ENCODE data around the gene PBXIP1.

PBXIP1 gene

DNA sequence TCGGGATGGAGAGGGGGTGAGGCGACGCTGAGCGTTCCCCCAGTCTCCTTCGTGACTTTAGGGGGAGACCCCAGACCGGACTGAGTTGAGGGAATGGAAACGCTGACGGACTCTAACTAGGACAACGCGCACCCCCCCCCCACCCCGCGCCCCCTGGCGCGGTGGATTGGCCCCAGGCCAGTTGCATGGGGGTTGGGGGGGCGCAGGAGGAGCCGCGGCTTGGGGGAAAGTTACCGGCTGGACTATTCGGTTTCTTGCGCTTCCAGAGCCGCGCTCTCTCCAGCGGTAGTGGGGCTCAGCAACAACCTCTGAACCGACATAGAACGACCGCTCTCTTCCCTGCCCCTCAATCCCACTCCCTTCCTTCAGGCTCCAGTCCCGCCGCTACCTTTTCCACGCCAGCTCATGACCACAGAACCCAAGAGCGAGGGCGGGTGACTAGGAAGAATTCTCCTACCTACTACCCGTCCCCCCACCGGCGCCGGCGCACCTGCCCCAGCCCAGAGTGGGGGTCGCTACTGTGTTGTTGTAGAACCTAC, 47.4 kb upstream of the PBXIP1 start:
- TF ChIP-seq, protein P1, sequence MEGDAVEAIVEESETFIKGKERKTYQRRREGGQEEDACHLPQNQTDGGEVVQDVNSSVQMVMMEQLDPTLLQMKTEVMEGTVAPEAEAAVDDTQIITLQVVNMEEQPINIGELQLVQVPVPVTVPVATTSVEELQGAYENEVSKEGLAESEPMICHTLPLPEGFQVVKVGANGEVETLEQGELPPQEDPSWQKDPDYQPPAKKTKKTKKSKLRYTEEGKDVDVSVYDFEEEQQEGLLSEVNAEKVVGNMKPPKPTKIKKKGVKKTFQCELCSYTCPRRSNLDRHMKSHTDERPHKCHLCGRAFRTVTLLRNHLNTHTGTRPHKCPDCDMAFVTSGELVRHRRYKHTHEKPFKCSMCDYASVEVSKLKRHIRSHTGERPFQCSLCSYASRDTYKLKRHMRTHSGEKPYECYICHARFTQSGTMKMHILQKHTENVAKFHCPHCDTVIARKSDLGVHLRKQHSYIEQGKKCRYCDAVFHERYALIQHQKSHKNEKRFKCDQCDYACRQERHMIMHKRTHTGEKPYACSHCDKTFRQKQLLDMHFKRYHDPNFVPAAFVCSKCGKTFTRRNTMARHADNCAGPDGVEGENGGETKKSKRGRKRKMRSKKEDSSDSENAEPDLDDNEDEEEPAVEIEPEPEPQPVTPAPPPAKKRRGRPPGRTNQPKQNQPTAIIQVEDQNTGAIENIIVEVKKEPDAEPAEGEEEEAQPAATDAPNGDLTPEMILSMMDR (IDR thresholded peaks at IDR 0.05) = no peak
- H3K27me3 ChIP-seq = no peaks in the 10 kb centered on the region
- H3K36me3 ChIP-seq = no peaks in the 10 kb centered on the region
- H3K4me1 ChIP-seq (ENCODE audit: control insufficient read depth in 1 of 2, insufficient read depth in 1 of 2, low read depth in 1 of 2, low read length in 1 of 2) = peaks cover 69 to 77% of the 10 kb centered on the region in 2 experiments
- H3K27ac ChIP-seq = peak overlapping the region; percentile 97
- no peaks in the 10 kb centered on the region for H3K9me3 ChIP-seq
- H3K4me3 ChIP-seq (ENCODE audit: low read depth in 1 of 2, low read length in 1 of 2) = peak overlapping the region; percentile 85 to 100

DNA sequence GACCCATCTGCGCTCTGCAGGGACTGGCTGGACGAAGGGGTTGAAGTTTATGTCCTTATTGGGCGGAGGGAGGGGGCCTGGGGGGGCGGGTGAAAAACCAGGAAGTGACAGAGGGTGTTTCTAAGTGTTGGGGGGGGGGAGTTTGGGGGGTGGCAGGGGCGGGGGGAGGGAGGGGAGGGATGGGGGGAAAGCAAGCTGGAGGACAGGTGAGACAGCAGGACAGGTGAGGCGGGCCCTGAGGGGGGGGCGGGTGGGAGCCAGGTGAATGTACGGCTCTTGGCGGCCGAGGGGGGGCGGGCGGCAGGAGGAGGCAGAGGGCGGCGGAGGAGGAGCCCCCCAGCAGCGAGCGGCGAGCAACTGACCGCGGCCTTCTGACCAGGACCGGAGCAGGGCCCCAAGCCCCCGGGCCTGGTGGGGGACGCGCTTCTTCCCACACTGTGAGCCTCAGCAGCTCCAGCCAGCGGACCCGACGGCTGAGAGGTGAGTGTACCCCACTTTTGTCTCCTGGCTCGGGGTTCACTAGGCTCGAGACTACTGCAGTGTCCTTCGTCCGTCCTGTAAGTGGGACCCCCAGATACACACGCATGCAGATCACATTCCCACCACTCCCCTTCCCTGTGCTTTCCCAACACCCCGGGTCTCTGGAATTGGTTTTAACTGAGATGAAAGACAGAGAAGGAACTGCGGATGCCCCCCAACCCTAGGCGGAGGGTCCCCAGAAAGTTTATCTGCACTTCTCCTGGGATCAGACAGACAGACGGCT, 46.7 kb upstream of the PBXIP1 start, which contains the start of gene ZBTB7B:
TSS of gene ZBTB7B (plus strand) at position 339 of the 763 bp plus-strand sequence. CDS start 11,859 bp downstream, outside the sequence.
- TF ChIP-seq, protein P1 (IDR thresholded peaks at IDR 0.05) = no peak
- peaks cover 69 to 77% of the 10 kb centered on the region in 2 experiments for H3K4me1 ChIP-seq (ENCODE audit: control insufficient read depth in 1 of 2, insufficient read depth in 1 of 2, low read depth in 1 of 2, low read length in 1 of 2)

DNA sequence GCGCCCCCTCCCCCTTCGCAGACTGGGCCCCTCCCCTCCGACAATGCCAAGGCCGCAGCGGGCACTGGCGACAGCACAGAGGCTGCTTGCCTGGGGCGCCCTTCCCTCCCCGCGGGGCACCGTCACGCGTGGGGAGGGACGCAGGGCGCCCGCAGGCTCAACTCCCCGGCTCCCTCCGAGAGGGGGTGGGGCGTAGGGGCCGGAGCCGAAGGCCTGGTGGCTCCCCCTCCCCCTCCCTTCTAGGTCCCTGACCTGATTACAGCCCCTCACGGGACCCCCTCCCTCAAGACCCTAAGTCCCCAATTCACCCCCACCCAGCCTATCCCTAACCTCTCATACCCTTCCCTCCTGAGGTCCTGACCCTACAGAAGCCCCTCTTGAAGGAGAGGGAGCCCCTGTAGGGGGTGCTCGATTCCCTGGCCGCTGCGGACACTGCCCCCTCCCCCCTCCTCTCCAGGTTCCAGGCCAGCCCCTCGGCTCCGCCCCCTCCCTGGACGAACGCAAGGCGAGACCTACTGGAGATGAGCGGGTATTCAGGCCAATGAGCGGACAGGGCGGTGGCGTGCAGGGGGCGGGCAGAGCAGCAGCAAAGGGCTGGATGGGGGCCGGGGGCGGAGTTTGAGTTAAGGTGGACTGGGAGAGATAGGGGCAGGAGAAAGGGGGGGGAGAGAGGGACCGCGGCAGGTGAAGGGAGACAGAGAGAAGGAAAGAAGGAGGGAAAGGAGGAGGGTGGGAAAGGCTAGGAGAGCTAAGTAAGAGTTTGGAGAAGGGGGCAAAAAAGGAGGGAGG, 46.0 kb upstream of the PBXIP1 start:
- peaks cover 69 to 77% of the 10 kb centered on the region in 2 experiments for H3K4me1 ChIP-seq (ENCODE audit: control insufficient read depth in 1 of 2, insufficient read depth in 1 of 2, low read depth in 1 of 2, low read length in 1 of 2)
- no peaks in the 10 kb centered on the region for H3K36me3 ChIP-seq
- TF ChIP-seq, protein P1 (IDR thresholded peaks at IDR 0.05) = peak; percentile 62
- H3K9me3 ChIP-seq = no peaks in the 10 kb centered on the region
- peak overlapping the region; percentile 85 to 100 for H3K4me3 ChIP-seq (ENCODE audit: low read depth in 1 of 2, low read length in 1 of 2)
- H3K27ac ChIP-seq = peak overlapping the region; percentile 97
- H3K27me3 ChIP-seq = no peaks in the 10 kb centered on the region

More for the DNA sequence above, 46.7 kb upstream of the PBXIP1 start, which contains the start of gene ZBTB7B:
- H3K9me3 ChIP-seq = no peaks in the 10 kb centered on the region
- H3K27ac ChIP-seq = peak within 1 kb of the TSS; percentile 97
- peak within 1 kb of the TSS; percentile 85 to 100 for H3K4me3 ChIP-seq (ENCODE audit: low read depth in 1 of 2, low read length in 1 of 2)
- no peaks in the 10 kb centered on the region for H3K27me3 ChIP-seq
- H3K36me3 ChIP-seq = no peaks in the 10 kb centered on the region

DNA sequence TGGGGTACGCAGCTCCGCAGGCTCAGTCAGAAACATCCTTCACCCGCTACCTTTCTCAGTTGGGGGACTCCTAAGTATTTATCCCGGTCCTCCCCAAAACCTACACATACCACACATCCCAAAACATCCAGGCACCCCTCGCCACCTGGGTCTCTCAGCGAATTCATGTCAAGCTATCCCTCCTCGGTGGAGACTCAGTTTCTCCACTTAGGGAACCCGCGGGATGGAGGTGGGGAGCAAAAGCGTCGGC, 45.5 kb upstream of the PBXIP1 start:
- Histone ChIP-seq H3K9me3 (no peaks in the 10 kb centered on the region), H3K27me3 (no peaks in the 10 kb centered on the region), H3K4me3 (ENCODE audit: low read depth in 1 of 2, low read length in 1 of 2) (peak overlapping the region; percentile 85 to 100), H3K36me3 (no peaks in the 10 kb centered on the region), H3K4me1 (ENCODE audit: control insufficient read depth in 1 of 2, insufficient read depth in 1 of 2, low read depth in 1 of 2, low read length in 1 of 2) (peaks cover 64 to 73% of the 10 kb centered on the region in 2 experiments), H3K27ac (peak overlapping the region; percentile 97)
- TF ChIP-seq, protein P1 (IDR thresholded peaks at IDR 0.05) = no peak

DNA sequence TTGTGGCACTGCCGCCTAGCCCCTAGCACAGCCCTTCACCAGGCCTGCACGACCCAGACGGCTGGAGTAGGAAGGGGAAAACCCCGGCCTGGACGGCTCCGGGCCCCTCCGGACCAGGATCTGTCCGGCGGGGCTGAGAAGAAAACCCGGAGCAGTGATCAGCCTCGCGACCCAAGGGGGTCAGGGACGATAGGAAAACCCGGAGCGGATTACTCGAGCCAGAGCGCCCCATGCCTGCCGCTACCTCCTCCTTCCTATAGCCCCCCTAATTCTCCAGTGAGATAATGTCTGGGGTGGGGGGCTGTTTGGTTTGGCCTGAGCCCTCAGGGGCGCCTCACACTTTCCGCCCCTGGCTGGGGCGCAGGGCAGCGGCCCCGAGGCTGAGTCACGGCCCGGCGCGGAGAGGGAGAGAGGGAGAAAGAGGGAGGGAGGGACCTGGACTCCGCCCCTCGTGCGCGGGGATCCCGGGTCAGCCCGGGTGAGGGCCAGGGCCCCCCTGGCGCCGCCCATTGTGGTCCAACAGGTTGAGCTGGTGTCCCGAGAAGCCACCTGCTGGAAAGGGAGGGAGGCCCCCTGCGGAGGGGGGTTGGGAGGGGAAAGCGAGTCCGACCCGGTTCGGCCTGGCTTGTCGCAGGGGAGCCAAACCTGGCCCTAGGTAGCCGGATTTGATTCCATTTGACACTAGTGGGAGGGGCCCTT, 45.0 kb upstream of the PBXIP1 start:
- Histone ChIP-seq H3K27me3 (no peaks in the 10 kb centered on the region), H3K36me3 (no peaks in the 10 kb centered on the region), H3K4me1 (ENCODE audit: control insufficient read depth in 1 of 2, insufficient read depth in 1 of 2, low read depth in 1 of 2, low read length in 1 of 2) (peaks cover 59 to 68% of the 10 kb centered on the region in 2 experiments), H3K4me3 (ENCODE audit: low read depth in 1 of 2, low read length in 1 of 2) (peak overlapping the region; percentile 85 to 100), H3K9me3 (no peaks in the 10 kb centered on the region), H3K27ac (peak overlapping the region; percentile 97)
- TF ChIP-seq, protein P1 (IDR thresholded peaks at IDR 0.05) = peak; percentile 38
